Stimulated activated CD4-positive, alpha-beta T cell treated with anti-CD3 and anti-CD28 coated beads, Interleukin-1b, Interleukin-23, amount 100 ng/mL, for 24 hours (primary cell): ENCODE measurements around the gene SEMA4G.

Experiments
- DNase-seq, 4 experiments: peaks; one replicate each; pipeline ENCODE4 v3.0.0-alpha.2; 2020; ENCODE audit warnings: low read depth in 4 of 4, low spot score in 1 of 4

SEMA4G gene

GRCh38 chr10:101007099-101007711 lies 37.9 kb downstream of the SEMA4G start:
- no peak for DNase-seq

- no peak for DNase-seq
These were observed 38.9 kb downstream of the SEMA4G start for GRCh38 chr10:101007915-101008822.

- no peak for DNase-seq
These were observed 39.6 kb downstream of the SEMA4G start for GRCh38 chr10:101008823-101009423.

- no peak for DNase-seq
These were observed 41.0 kb downstream of the SEMA4G start for GRCh38 chr10:101010329-101010728.

- DNase-seq = no peak
These were observed 42.5 kb downstream of the SEMA4G start for GRCh38 chr10:101011517-101012423.

GRCh38 chr10:101012525-101013364 lies 43.4 kb downstream of the SEMA4G start:
- DNase-seq = peak in 3 of 4 experiments; percentile 63 to 71 (median 66)

- DNase-seq = no peak
These were observed 44.1 kb downstream of the SEMA4G start for GRCh38 chr10:101013365-101013825.

GRCh38 chr10:101014230-101014884 lies 45.1 kb downstream of the SEMA4G start:
- peak in 3 of 4 experiments; percentile 57 to 68 (median 66) for DNase-seq

- DNase-seq = no peak
These were observed 45.8 kb downstream of the SEMA4G start for GRCh38 chr10:101014966-101015581.

GRCh38 chr10:101015582-101015973 lies 46.3 kb downstream of the SEMA4G start:
- no peak for DNase-seq

- DNase-seq = no peak
These were observed 47.5 kb downstream of the SEMA4G start for GRCh38 chr10:101016814-101017213.

- DNase-seq = no peak
These were observed 48.9 kb downstream of the SEMA4G start for GRCh38 chr10:101018118-101018599.

GRCh38 chr10:101018600-101019439 lies 49.5 kb downstream of the SEMA4G start:
- DNase-seq = peak in 3 of 4 experiments; percentile 50 to 74 (median 70)
